Testis (tissue), 3 donors: ENCODE measurements around the gene ADM2. TPM values are rescaled to one million over a fixed set of nuclear protein-coding genes. Genes with fewer than 3 reads are reported as not detected.
A peak's percentile ranks its signal among the peaks of the same experiment; 100 is the strongest.

Experiments used
- DNase-seq: peaks from one replicate; pipeline ENCODE4 v3.0.0-alpha.2; 2019
- H3K27ac ChIP-seq, 2 donors: fragments of 200-600 bp; sonication (generic); one replicate each; pipeline ENCODE4 v1.5.1; 2019
- H3K27me3 ChIP-seq: fragments of 200-600 bp; sonication (generic); one replicate; pipeline ENCODE4 v1.5.1; 2019
- H3K36me3 ChIP-seq: fragments of 200-600 bp; sonication (generic); one replicate; pipeline ENCODE4 v1.5.1; 2017; ENCODE audit warnings: low read depth; ENCODE audit errors: missing control alignments
- H3K4me1 ChIP-seq: fragments of 200-600 bp; sonication (generic); one replicate; pipeline ENCODE4 v1.5.1; 2019
- H3K4me3 ChIP-seq, 2 donors: fragments of 200-600 bp; sonication (generic); one replicate each; pipeline ENCODE4 v1.5.1; 2017 to 2019
- H3K9me3 ChIP-seq: fragments of 200-600 bp; sonication (generic); one replicate; pipeline ENCODE4 v1.5.1; 2017
- POLR2A ChIP-seq: fragments of 450-650 bp; IDR thresholded peaks from one replicate; pipeline ENCODE4 v1.6.1; 2017; ENCODE audit warnings: antibody characterized with exemption, mild to moderate bottlenecking, moderate library complexity
- WGBS, 2 donors: methylation state at CpG; one replicate each; pipeline ENCODE4 v1.1.5; 2018; 5-methylcytosine and 5-hydroxymethylcytosine counted together
- intact Hi-C: fragments of 100-400 bp; cut with DNase I; formaldehyde crosslinking; loops from one replicate; pipeline ENCODE4 v1.15.1; 2023; ENCODE audit warnings: low total_unique reads
- polyA plus RNA-seq: library from polyadenylated mRNA; stranded (reverse); fragments of 350-450 nt; fragmentation: Illumina TruSeq; extraction: RNeasy Lipid Tissue Mini Kit (QIAGEN cat#74804); gene quantifications from one replicate; pipeline ENCODE4 v1.2.3, GENCODE V29; 2014; ENCODE audit warnings: low read depth, low replicate concordance; ENCODE audit not compliant: insufficient read depth
- total RNA-seq, 2 donors: library from RNA; depleted of rRNA; stranded (reverse); fragments of >200 nt; gene quantifications; one replicate each; pipeline ENCODE4 v1.2.3, GENCODE V29; 2016
- TF ChIP-seq, protein P1 (sequence below), 3 experiments: fragments of 450-650 bp in 2 of 3; fragments of 200-600 bp in 1 of 3; sonication (generic) in 1 of 3; IDR thresholded peaks; one replicate each; pipeline ENCODE4 v1.5.1; 2016 to 2019; ENCODE audit warnings: antibody characterized with exemption in 3 of 3, mild to moderate bottlenecking in 2 of 3, moderate library complexity in 1 of 3

ADM2 gene
- total and polyA plus RNA-seq, 3 donors from 2014 or later, result 0.99 to 1.9 (median 1.0) TPM

GRCh38 chr22:50528682-50529415 is 47.5 kb downstream of the ADM2 start:
- H3K4me3 ChIP-seq, result peak overlapping the region in 1 of 2 donors; percentile 56
- WGBS, 2 donors, result 36 to 61% methylated on average over 6 to 15 of the region's 15 CpGs
- no peak overlapping the region for H3K27ac ChIP-seq
- DNase-seq, result no peak
- peaks cover 31% of the 10 kb centered on the region for H3K4me1 ChIP-seq
- intact Hi-C loops, result no loop called here
- no peaks in the 10 kb centered on the region for H3K27me3 ChIP-seq
- H3K36me3 ChIP-seq, result no peaks in the 10 kb centered on the region
- no peak for TF ChIP-seq POLR2A
- TF ChIP-seq, protein P1, sequence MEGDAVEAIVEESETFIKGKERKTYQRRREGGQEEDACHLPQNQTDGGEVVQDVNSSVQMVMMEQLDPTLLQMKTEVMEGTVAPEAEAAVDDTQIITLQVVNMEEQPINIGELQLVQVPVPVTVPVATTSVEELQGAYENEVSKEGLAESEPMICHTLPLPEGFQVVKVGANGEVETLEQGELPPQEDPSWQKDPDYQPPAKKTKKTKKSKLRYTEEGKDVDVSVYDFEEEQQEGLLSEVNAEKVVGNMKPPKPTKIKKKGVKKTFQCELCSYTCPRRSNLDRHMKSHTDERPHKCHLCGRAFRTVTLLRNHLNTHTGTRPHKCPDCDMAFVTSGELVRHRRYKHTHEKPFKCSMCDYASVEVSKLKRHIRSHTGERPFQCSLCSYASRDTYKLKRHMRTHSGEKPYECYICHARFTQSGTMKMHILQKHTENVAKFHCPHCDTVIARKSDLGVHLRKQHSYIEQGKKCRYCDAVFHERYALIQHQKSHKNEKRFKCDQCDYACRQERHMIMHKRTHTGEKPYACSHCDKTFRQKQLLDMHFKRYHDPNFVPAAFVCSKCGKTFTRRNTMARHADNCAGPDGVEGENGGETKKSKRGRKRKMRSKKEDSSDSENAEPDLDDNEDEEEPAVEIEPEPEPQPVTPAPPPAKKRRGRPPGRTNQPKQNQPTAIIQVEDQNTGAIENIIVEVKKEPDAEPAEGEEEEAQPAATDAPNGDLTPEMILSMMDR (IDR thresholded peaks at IDR 0.05), result no peak
- no peaks in the 10 kb centered on the region for H3K9me3 ChIP-seq

DNA sequence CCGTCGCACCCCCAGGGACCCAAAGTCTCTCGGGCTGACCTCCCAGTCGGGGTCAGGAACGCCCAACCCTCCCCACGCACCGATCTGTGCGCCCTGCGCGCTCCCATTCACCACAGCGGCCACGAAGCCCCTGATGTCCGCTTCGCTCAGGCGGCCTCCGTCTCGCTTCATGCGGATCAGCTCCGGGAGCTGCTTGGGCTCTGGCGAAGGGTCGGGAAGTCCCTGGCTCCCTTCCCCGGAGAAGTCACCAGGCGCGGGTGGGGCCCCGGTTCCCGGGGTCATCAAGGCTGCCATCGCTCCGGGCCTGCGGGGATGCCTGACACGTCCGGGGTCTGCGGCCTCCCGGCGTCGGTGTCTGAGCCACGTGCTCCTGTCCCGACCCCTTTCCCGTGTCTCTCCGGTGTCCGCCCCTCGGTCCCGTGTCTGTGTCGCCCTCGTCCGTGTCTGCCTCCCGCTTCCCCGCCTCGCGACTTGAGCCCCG is 48.1 kb downstream of the ADM2 start:
- 3 to 5% methylated on average over 13 to 48 of the region's 50 CpGs for WGBS, 2 donors
- no peaks in the 10 kb centered on the region for H3K36me3 ChIP-seq
- DNase-seq, result no peak
- no peak overlapping the region for H3K27ac ChIP-seq
- no peaks in the 10 kb centered on the region for H3K9me3 ChIP-seq
- peaks cover 26% of the 10 kb centered on the region for H3K4me1 ChIP-seq
- intact Hi-C loops, result no loop called here
- no peaks in the 10 kb centered on the region for H3K27me3 ChIP-seq
- H3K4me3 ChIP-seq, result peak overlapping the region; percentile 42 to 56
- TF ChIP-seq, protein P1 (IDR thresholded peaks at IDR 0.05), result no peak
- TF ChIP-seq POLR2A, result no peak

GRCh38 chr22:50529897-50530579 is 48.7 kb downstream of the ADM2 start, which contains the start of gene TYMP:
Gene TYMP, minus strand, starts transcription at chr22:50530012. Its CDS starts 303 bp downstream, at chr22:50529709.
- Histone ChIP-seq H3K27me3 (no peaks in the 10 kb centered on the region), H3K27ac (peak within 1 kb of the TSS; percentile 49 to 64), H3K36me3 (no peaks in the 10 kb centered on the region), H3K9me3 (no peaks in the 10 kb centered on the region), H3K4me1 (peaks cover 21% of the 10 kb centered on the region), H3K4me3 (peak within 1 kb of the TSS; percentile 42 to 56)
- no peak for DNase-seq
- intact Hi-C loops, result no loop called here
- 0 to 1% methylated on average over 2 to 75 of the region's 92 CpGs for WGBS, 2 donors
- TF ChIP-seq POLR2A, result no peak
- TF ChIP-seq, protein P1 (IDR thresholded peaks at IDR 0.05), result no peak

DNA sequence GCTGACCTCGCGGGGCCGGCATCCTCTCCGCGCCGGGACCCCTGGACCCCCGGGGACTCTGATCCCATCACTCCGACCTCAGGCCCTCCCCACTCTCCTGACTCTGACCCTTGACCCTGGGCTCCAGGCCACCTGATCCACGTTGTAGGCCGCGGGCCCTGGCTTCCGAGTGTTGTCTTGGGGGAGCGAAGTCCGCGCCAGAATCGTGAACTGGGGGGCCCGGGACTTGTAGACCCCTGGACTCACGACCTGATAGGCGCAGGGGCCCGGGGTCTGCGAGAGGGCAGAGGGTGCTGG is 49.2 kb downstream of the ADM2 start:
- intact Hi-C loops, result no loop called here
- Histone ChIP-seq H3K4me1 (peaks cover 21% of the 10 kb centered on the region), H3K36me3 (no peaks in the 10 kb centered on the region), H3K9me3 (no peaks in the 10 kb centered on the region), H3K27ac (peak overlapping the region; percentile 49 to 64), H3K27me3 (no peaks in the 10 kb centered on the region), H3K4me3 (peak overlapping the region; percentile 42 to 56)
- DNase-seq, result no peak
- TF ChIP-seq, protein P1 (IDR thresholded peaks at IDR 0.05), result no peak
- no peak for TF ChIP-seq POLR2A
- WGBS, 2 donors, result 2% methylated on average over 21 of the region's 21 CpGs; no CpG with 5 or more reads in 1 of the 2 donors
